Measurements from ENCODE around the gene KAT7.

DNA sequence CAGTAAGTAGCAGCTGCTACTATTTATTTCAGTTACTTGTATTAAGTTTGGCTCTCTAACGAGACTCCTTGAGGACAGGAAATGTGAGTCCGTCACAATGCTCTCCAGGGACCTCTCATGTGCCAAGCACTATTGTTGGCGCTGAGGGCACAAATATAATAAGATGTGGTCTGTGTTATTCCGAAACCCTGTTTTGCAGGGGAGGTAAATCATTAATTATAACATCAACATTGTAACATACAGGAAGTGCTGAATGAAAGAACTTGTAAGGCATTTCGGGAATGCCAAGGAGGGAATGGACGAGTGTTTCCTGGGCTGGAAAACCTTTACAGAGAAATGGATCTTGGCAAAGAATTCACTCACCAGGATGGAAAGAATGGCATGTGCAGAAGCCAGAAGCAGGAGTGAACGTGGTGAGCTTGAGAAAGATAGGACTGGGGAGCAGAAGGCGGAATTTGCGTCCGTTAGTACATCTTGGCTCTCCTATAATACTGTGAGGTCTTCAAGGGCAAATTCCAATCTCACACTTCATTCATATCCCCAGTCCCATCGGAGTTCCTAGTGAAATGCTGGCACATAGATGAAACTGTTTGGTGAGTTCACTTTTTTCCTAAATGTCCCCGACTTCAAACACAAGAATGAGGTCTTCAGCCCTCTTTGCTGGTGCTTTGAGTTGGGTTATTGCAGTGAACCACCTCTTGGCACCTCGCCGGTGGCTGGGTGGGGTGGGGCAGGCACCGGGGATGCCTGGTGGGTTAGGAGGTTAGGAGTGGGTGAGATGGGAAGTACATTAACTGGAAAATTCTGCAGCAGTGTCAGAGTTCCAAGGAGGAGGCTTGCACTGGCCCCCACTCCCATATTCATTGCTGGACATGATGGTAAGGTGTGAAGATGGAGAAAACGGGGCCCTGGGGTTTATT, 47.9 kb downstream of the KAT7 start:
- TF ChIP-seq ASH2L (IDR thresholded peaks at IDR 0.05; ENCODE audit: borderline replicate concordance, low read depth) (no peak), CEBPB (IDR thresholded peaks at IDR 0.05; ENCODE audit: borderline replicate concordance in 1 of 2, low read depth in 2 of 2, low read length in 2 of 2) (no peak), TCF12 (IDR thresholded peaks at IDR 0.05; ENCODE audit: low read depth, low read length) (no peak), SMAD5 (IDR thresholded peaks at IDR 0.05; ENCODE audit: low read depth) (no peak), BRCA1 (IDR thresholded peaks at IDR 0.05; ENCODE audit: low read depth, low read length) (no peak)
- TF ChIP-seq, protein P1, sequence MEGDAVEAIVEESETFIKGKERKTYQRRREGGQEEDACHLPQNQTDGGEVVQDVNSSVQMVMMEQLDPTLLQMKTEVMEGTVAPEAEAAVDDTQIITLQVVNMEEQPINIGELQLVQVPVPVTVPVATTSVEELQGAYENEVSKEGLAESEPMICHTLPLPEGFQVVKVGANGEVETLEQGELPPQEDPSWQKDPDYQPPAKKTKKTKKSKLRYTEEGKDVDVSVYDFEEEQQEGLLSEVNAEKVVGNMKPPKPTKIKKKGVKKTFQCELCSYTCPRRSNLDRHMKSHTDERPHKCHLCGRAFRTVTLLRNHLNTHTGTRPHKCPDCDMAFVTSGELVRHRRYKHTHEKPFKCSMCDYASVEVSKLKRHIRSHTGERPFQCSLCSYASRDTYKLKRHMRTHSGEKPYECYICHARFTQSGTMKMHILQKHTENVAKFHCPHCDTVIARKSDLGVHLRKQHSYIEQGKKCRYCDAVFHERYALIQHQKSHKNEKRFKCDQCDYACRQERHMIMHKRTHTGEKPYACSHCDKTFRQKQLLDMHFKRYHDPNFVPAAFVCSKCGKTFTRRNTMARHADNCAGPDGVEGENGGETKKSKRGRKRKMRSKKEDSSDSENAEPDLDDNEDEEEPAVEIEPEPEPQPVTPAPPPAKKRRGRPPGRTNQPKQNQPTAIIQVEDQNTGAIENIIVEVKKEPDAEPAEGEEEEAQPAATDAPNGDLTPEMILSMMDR (IDR thresholded peaks at IDR 0.05 in 2 of 3, conservative IDR thresholded peaks at IDR 0.05 in 1 of 3; ENCODE audit: control insufficient read depth in 2 of 3, extremely low read depth in 1 of 3, insufficient read depth in 1 of 3, low read depth in 3 of 3, low read length in 3 of 3) = no peak

All from GM12878 (cell line).